NCI-H2107 (cell line): ENCODE data around the gene SMTNL1.

ENCODE experiments used
- DNase-seq: peaks from one replicate; lab custom pipeline; 2025; lab: John Stamatoyannopoulos, UW

Gene SMTNL1

GRCh38 chr11:57588046-57588710, 50.8 kb downstream of the SMTNL1 start:
- no peak for DNase-seq

GRCh38 chr11:57596266-57596885, 59.0 kb downstream of the SMTNL1 start:
- DNase-seq: no peak

- no peak for DNase-seq
Measured at GRCh38 chr11:57597461-57597915, 60.1 kb downstream of the SMTNL1 start, which contains the start of gene SERPING1. TSS of gene SERPING1 (plus strand) at chr11:57597685. CDS start at chr11:57598271, 586 bp downstream.

GRCh38 chr11:57597916-57598830, 60.8 kb downstream of the SMTNL1 start:
- DNase-seq: no peak

GRCh38 chr11:57598831-57599155, 61.4 kb downstream of the SMTNL1 start:
- DNase-seq: no peak

GRCh38 chr11:57599381-57599780, 62.0 kb downstream of the SMTNL1 start:
- DNase-seq: no peak
